Transverse colon (tissue), 4 donors: ENCODE data around the gene WSCD1. TPM values are rescaled to one million over a fixed set of nuclear protein-coding genes. Genes with fewer than 3 reads are reported as not detected.

Experiments
- DNase-seq: peaks from one replicate; pipeline ENCODE4 v3.0.0-alpha.2; 2019
- H3K27ac ChIP-seq, 4 donors: fragments of 200-600 bp; sonication (generic); 2 replicates each; pipeline ENCODE4 v1.5.1; 2016 to 2018; ENCODE audit warnings: inconsistent platforms in 4 of 4
- H3K27me3 ChIP-seq: fragments of 200-600 bp; sonication (generic); 2 replicates; pipeline ENCODE4 v1.5.1; 2017; ENCODE audit warnings: inconsistent platforms
- H3K36me3 ChIP-seq, 4 donors: fragments of 200-600 bp; sonication (generic); 2 replicates each; pipeline ENCODE4 v1.5.1; 2017 to 2019; ENCODE audit warnings: inconsistent platforms in 4 of 4
- H3K4me1 ChIP-seq, 4 donors: fragments of 200-600 bp; sonication (generic); 2 replicates each; pipeline ENCODE4 v1.5.1; 2017 to 2020; ENCODE audit warnings: inconsistent platforms in 4 of 4
- H3K4me3 ChIP-seq, 4 donors: fragments of 200-600 bp; sonication (generic); 1 replicate in 1 of 4; 2 replicates in 3 of 4; pipeline versions ENCODE4 v1.5.1 to v1.6.1; 2017 to 2019; ENCODE audit warnings: inconsistent platforms in 4 of 4
- H3K9me3 ChIP-seq, 2 donors: fragments of 200-600 bp; sonication (generic); 2 replicates each; pipeline ENCODE4 v1.5.1; 2017 to 2019; ENCODE audit warnings: inconsistent platforms in 2 of 2
- CTCF ChIP-seq, 5 experiments: fragments of 200-600 bp in 3 of 5; fragments of 450-650 bp in 2 of 5; sonication (generic) in 3 of 5; IDR thresholded peaks; 1 replicate in 2 of 5; 2 replicates in 3 of 5; pipeline ENCODE4 v1.5.1; 2016 to 2017; ENCODE audit warnings: antibody characterized with exemption in 5 of 5, inconsistent platforms in 3 of 5, mild to moderate bottlenecking in 2 of 5, moderate library complexity in 1 of 5
- EP300 ChIP-seq: sonication (generic); formaldehyde crosslinking; IDR thresholded peaks from one replicate; pipeline ENCODE4 v1.6.1; 2017; ENCODE audit warnings: antibody characterized with exemption, low read depth
- POLR2A ChIP-seq: fragments of 450-650 bp; IDR thresholded peaks from one replicate; pipeline ENCODE4 v1.6.1; 2016; ENCODE audit warnings: antibody characterized with exemption, mild to moderate bottlenecking, moderate library complexity
- POLR2AphosphoS5 ChIP-seq, 3 donors: sonication (generic); formaldehyde crosslinking; IDR thresholded peaks; one replicate each; pipeline ENCODE4 v1.6.1; 2016; ENCODE audit warnings: antibody characterized with exemption in 3 of 3
- WGBS, 2 donors: methylation state at CpG; one replicate each; pipeline ENCODE4 v1.1.5; 2018; ENCODE audit warnings: low coverage in 1 of 2; 5-methylcytosine and 5-hydroxymethylcytosine counted together
- in situ Hi-C, 4 donors: fragments of 200-750 bp; cut with MboI; loops; one replicate each; pipeline versions ENCODE4 v1.15.0 to v1.15.1; 2017; ENCODE audit warnings: low sequenced_read_pairs in 3 of 4, low pct_ligation_motif_present in 1 of 4, low pct_unique_long_range_greater_than_20kb in 1 of 4
- intact Hi-C: fragments of 100-400 bp; cut with DNase I; formaldehyde crosslinking; loops from one replicate; pipeline ENCODE4 v1.15.1; 2023; ENCODE audit warnings: low total_unique reads
- total RNA-seq, 4 donors: library from RNA; depleted of rRNA; stranded (reverse); fragments of >200 nt; gene quantifications; one replicate each; pipeline ENCODE4 v1.1.0, GENCODE V29; 2016

WSCD1 gene
- total RNA-seq, 4 donors from 2014 or later, result 23.7 to 58.4 (median 33.7) TPM

- in situ Hi-C loops, result no loop called here
- WGBS, 2 donors, result 79 to 90% methylated on average over 1 to 7 of the region's 7 CpGs
- H3K27ac ChIP-seq, result no peak overlapping the region
- no peak for TF ChIP-seq EP300
- TF ChIP-seq POLR2A, result no peak
- TF ChIP-seq CTCF (IDR thresholded peaks at IDR 0.05), result no peak
- TF ChIP-seq POLR2AphosphoS5 (IDR thresholded peaks at IDR 0.05), result no peak
- no peak overlapping the region for H3K4me3 ChIP-seq
- intact Hi-C loops, result no loop called here
- no peak for DNase-seq
- peaks cover 0 to 4% (median 1%) of the 10 kb centered on the region in 4 donors for H3K4me1 ChIP-seq
- H3K9me3 ChIP-seq, result no peaks in the 10 kb centered on the region
- H3K36me3 ChIP-seq, result no peaks in the 10 kb centered on the region
- peaks cover 29% of the 10 kb centered on the region for H3K27me3 ChIP-seq
These were observed 4.8 kb upstream of the WSCD1 start for GRCh38 chr17:6065351-6065750.

GRCh38 chr17:6066183-6066948, 3.8 kb upstream of the WSCD1 start:
- H3K9me3 ChIP-seq, result no peaks in the 10 kb centered on the region
- DNase-seq, result no peak
- H3K36me3 ChIP-seq, result no peaks in the 10 kb centered on the region
- peaks cover 0 to 9% (median 4%) of the 10 kb centered on the region in 4 donors for H3K4me1 ChIP-seq
- no peak overlapping the region for H3K27ac ChIP-seq
- peaks cover 38% of the 10 kb centered on the region for H3K27me3 ChIP-seq
- no peak overlapping the region for H3K4me3 ChIP-seq
- 65 to 100% methylated on average over 2 to 10 of the region's 10 CpGs for WGBS, 2 donors
- in situ Hi-C loops (no loop called here), intact Hi-C loops (no loop called here)
- TF ChIP-seq POLR2AphosphoS5 (IDR thresholded peaks at IDR 0.05), result no peak

- H3K4me1 ChIP-seq, result peaks cover 0 to 12% (median 4%) of the 10 kb centered on the region in 4 donors
- H3K9me3 ChIP-seq, result no peaks in the 10 kb centered on the region
- peaks cover 41% of the 10 kb centered on the region for H3K27me3 ChIP-seq
- TF ChIP-seq CTCF (IDR thresholded peaks at IDR 0.05) (no peak), EP300 (no peak), POLR2A (no peak), POLR2AphosphoS5 (IDR thresholded peaks at IDR 0.05) (no peak)
- H3K27ac ChIP-seq, result no peak overlapping the region
- no peak overlapping the region for H3K4me3 ChIP-seq
- 54 to 66% methylated on average over 3 to 5 of the region's 5 CpGs for WGBS, 2 donors
- no peak for DNase-seq
- no peaks in the 10 kb centered on the region for H3K36me3 ChIP-seq
- in situ Hi-C loops, result no loop called here
- intact Hi-C loops, result no loop called here
These were observed 3.1 kb upstream of the WSCD1 start for GRCh38 chr17:6067060-6067459.

- in situ Hi-C loops, result no loop called here
- WGBS, 2 donors, result 0% methylated on average over 24 of the region's 70 CpGs; no CpG with 5 or more reads in 1 of the 2 donors
- Histone ChIP-seq H3K9me3 (no peaks in the 10 kb centered on the region), H3K4me3 (peak overlapping the region; percentile 22 to 73 (median 57)), H3K4me1 (peaks cover 0 to 12% (median 4%) of the 10 kb centered on the region in 4 donors), H3K36me3 (no peaks in the 10 kb centered on the region), H3K27me3 (peaks cover 29% of the 10 kb centered on the region), H3K27ac (peak overlapping the region in 3 of 4 donors; percentile 36 to 49 (median 45))
- no peak for DNase-seq
- TF ChIP-seq POLR2A (no peak), POLR2AphosphoS5 (IDR thresholded peaks at IDR 0.05) (no peak), EP300 (no peak), CTCF (IDR thresholded peaks at IDR 0.05) (no peak)
- intact Hi-C loops, result no loop called here
These were observed 292 bp downstream of the WSCD1 start for GRCh38 chr17:6070430-6070912.
